NCI-H1694 treated with DMSO at 0.1 percent for 48 hours (cell line): Measurements from ENCODE around the gene SLC10A1.
"Not testable (repeated sequence)": the region's sequence is repeated elsewhere in the genome, so short reads cannot be mapped to it uniquely, and the experiment has no call there.

Experiments
- DNase-seq: peaks from one replicate; lab custom pipeline; 2025; lab: John Stamatoyannopoulos, UW

Gene SLC10A1

DNA sequence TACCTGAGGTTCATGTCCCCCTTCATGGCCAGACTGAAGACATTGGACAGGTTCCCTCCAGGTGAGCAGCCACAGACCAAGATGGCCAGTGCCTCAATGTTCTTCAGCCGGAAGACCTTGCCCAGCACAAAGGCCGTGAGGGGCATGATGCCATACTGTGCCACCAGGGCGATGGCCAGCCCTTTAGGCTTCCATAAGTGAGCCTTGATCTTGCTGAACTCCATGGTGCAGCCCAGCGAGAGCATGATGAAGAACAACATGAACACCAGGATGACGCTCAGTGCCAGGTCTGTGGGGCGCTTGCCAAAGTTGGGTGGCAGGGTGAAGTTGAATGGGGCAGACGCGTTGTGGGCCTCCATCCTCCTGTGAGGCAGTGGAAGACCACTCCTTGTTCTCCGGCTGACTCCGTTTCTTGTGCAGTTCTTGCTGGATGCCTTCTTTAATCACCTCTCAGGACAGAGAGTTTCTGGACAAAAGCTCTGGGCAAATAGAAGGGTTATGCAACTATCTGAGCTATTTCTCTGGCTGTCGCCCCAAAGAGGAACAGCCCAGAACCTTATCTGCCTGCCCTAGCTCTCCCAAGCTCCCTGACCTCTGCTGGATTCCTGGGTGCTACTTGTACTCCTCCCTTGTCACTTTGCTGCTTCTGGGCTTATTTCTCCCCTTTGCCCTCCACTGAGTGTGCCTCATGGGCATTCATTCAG is at the start of gene SLC10A1:
SLC10A1 (minus strand) TSS at position 445 of the 704 bp plus-strand sequence; CDS start at position 359, 86 bp downstream.
- DNase-seq, result no peak

DNA sequence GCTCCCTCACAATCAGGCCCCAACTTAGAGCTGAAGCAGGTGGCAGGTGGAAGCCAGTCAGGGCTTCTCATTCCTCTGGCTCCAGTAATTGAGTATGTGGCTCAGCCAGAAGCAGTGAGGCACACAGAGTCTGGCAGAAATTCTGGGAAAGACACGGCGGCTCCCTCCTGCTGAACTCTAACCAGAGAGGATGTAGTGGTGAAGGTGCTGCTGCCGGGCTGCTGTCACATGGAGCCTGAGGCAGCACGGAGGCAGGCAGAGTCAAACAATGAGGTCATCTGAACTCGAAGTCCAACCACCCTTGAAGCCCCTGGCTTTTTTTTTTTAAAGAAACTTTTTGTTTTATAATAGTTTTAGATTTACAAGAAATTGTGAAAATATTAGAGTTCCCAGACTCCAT is 48.7 kb upstream of the SLC10A1 start:
- peak; percentile 24 for DNase-seq

DNA sequence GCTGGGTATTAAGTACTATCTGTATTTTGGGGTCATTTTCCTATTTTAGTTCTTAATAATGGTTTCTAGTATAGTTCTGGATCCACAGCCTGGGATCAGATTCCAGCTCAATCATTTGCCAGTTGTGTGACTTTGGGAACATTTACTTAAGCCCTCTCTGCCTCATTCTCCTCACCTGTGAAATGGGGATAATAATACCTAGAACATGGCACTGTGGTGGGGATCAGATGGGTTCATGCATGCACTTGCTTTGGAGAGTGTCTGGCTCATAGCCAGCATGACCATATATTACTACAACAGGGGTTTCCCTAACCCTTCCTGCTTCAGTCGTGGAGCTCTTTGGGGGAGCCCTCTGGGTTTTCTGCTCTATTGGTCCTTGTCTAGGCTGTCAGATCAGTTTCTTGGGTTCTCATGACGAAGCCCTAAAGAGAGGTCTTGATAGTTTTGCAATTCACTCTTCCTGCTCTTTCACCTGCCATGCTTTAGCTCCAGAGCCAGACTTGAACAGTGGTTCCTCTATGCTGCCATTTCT is 48.1 kb upstream of the SLC10A1 start:
- DNase-seq, result no peak

DNA sequence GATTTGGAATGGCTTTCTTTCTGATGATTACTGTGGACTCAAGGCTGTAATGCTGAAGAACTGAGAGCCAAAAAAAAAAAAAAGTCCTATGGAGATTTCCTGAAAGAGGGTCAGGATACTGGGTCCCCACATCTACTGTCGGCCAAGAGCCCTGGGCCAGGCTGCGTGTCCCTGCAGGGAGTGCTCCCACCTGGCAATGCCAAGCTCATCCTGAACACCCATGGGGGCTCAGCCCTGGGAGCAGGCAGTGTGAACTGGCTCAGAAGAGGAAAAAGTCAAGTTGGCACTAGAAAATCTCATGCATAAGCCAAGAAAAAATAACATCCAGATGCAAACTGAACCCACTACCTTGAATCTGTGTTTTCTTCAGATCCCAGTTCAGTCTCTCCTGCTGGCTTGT is 47.1 kb upstream of the SLC10A1 start:
- no peak for DNase-seq

DNA sequence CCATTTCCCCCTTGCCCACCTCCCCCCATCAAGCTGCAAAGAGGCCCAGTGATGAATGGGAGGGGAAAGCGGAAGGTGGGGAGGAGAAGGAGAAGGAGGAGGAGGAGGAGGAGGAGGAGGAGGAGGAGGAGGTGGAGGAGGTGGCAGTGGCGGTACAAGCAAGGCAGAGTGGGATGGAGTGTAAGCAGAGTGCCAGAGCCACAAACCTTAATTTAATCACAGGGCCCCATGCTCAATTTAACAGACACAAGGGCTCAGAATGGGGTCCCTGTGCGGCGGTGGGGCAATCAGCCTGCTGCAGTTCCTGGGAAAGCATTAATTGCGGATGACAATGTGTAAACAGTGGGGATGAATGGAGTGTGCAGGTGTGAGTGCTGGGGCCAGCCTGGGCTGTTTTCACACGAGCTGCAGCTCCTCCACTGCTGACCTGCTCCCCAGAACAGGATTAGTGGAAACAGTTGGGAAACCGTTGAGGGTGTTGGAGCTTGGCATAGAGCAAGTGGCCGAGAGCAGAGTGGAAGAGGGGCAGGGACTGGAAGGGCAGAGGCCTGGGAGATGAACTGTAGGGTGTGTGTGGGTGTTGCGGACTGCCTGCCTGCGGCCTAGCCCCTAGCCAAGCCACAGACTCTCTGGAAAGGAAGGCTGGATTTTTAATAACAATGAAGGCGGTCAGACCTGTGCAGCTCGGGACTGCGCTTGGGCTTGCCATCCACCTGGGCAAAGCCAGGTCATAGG is 45.8 kb upstream of the SLC10A1 start:
- DNase-seq, result peak; percentile 33

DNA sequence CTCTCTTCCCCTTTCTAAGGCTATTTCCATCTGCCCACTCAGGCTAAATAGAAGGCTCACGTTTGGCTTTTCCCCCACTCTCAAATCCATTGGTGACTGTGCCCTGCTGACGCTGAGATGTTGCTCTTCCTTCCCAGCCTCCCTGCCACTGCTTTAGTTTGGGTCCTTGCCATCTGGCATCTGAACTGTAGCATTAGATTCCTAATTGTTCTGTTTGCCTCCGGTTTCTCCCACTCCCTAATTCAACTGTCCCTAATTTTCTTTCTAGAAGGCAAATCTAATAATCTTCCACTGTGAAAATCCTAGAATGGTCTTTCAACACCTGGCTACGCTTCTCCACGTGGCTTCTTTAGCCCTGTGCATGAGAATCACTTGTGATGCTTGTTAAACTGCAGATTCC is 44.6 kb upstream of the SLC10A1 start:
- DNase-seq, result peak; percentile 89

DNA sequence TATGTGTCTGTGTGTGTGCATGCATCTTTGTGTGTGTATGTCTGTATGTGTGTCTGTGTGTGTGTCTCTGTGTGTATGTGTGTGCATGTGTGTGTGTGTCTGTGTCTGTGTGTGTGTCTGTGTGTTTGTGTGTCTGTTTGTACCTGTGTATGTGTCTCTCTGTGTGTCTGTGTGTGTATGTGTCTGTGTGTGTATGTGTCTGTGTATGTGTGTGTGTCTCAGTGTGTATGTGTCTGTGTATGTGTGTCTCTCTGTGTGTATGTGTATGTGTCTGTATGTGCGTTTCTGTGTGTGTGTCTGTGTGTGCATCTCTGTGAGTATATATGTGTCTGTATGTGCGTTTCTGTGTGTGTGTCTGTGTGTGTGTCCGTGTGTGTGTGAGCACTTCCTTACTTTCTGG is 42.6 kb upstream of the SLC10A1 start:
- DNase-seq, result no peak

DNA sequence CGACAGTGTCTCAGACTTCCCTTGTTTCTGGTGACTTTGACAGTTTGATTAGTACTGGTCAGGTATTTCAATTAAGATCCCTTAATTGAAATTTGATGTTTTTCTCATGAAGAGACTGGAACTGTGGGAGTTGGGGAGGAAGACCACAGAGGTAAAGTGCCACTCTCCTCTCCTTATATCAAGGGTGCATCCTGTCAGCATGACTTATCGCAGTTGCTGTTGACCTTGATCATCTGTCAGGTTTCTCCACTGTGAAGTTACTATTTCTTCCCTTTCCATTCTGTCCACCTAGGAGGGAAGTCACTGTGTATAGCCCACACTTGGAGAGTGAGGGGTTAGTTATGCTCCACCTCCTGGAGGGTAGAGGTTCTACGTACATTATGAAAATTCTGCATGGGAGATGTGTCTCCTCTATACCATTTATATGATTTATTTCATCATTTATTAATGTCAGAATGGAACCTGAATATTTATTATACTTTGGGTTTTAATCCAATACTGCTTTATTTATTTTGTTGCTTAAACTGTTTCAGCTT is 41.9 kb upstream of the SLC10A1 start:
- no peak for DNase-seq

DNA sequence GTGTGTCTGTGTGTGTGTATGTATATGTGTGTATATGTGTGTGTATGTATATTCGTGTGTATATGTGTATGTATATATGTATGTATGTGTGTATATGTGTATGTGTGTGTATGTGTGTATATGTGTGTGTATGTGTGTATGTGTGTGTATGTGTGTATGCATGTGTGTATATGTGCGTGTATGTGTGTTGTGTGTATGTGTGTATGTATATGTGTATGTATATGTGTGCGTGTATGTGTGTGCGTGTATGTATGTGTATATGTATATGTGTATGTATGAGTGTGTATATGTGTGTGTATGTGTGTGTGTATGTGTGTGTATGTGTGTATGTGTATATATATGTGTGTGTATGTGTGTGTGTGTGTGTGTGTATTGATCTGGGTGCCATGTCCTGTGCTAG is 31.8 kb upstream of the SLC10A1 start:
- DNase-seq, result no peak

DNA sequence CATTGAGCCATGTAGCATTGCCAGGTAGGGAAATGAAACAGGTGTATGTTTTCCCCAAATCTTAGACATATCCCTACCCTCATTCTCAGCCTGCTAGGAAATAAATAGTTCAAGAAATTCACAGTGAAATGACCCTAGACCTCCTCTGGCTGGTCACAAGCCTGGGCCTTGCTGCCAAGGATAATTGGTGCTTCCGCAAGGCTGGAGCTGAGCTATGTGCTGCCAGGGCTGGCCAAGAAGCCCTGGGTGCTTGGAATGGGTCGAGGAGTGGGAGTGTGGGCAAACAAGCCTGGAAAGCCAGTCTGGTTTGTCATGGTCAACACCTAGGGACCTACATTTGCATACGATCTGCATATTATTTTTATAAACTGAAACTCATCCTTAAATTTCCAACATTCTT is 31.3 kb upstream of the SLC10A1 start:
- no peak for DNase-seq

DNA sequence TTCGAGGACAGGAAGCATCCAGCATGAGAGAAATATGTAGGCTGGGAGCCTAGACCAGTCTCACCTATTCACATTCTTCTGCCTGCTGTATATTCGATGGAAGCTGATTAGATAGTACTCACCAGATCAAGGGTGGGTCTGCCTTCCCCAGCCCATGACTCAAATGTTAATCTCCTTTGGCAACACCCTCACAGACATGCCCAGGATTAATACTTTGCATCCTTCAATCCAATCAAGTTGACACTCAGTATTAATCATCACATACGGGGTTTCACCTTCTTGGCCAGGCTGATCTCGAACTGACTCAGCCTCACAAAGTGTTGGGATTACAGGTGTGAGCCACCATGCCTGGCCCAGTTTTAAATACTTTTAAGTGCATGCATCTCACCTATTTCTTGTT is 30.5 kb upstream of the SLC10A1 start:
- DNase-seq, result no peak

DNA sequence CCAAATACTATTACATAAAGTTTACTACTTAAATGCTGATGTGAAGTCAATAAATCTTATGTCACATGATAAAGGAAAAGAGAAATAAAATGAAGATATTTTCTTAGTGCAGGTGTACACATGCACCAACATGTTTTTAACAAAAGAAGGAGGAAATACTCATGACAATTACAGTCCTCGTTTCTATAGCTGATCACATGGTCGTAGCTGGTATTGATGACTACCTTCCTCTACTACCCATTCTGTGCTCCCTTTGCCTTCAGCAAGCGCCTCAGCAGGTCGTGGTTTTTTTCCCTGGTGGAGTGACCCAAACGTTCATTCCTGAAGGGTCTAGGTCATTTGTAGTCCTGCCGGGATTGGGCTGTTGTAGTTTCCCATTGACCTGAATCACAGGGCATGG is 25.4 kb upstream of the SLC10A1 start:
- no peak for DNase-seq

DNA sequence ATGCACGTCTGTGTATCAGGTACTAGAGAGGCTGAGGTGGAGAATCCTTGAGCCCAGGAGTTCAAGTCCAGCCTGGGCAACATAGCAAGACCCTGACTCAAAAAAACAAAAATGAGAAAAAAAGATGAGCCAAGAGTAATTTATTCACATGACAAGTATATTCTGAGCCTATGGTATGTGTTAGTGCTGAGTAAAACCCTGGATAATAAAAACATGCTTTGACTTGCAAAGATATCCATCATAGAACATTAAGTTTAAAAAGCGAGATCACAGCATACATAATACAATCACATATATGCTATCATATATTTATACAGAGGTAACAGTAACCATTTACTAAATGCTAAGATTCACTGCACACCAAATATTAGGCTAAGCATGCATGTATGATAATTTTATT is 23.9 kb upstream of the SLC10A1 start:
- DNase-seq, result no peak

DNA sequence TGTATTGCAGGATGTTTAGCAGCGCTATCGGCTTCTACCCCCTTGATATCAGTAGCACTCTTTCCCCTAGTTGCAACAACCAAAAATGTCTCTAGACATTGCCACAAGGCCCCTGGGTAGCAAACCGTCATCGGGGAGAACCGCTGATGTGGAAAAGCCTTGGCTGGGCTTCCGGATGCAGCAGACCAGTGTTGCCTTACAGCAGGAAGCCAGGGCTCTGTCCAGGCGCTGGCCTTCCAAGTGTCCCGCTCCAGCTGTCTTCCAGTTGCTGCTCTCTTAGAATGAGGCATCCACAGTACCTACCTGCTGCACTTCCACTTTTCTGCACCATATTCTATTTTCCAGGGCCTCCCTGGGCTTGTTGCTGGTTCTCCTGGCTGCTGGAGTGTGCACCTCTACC is 22.6 kb upstream of the SLC10A1 start:
- no peak for DNase-seq

DNA sequence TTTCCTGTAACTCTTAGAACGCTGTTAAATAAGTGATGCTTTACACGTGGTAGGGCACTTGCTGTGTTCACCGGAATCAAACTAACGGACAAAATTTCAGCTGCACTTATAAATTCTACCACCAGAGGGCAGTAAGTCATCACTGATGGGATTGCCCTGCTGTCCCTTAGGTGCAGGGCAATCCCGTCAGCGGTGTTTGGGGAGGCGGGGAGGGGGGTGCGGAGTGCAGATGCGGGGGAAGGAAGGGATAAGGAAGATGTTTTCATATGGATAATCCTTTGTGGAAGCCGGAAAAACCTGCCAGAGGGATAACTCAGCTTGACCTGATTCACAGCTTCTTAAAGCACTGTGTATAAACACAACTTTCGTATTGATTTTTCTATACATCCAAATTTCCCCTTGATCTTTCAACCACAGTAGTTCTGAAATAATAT is 21.7 kb upstream of the SLC10A1 start:
- DNase-seq, result peak; percentile 83

DNA sequence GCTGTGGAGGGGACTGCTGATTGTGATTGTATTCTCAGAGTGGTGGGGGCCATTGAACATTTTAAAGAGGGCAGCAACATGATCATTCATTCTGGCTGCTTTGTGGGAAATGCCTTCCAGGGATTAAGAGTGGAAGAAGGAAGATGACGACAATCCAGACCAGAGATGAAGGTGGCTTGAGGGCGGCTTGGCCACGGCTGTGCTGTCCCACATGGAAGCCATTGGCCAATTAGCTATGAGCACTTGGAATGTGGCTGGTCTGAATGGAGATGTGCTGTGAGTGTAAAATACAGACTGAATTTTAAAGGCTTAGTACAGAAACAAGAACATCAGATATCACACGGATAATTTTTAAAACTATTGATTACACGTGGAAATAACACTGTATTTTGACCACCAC is 19.2 kb upstream of the SLC10A1 start:
- DNase-seq, result no peak

DNA sequence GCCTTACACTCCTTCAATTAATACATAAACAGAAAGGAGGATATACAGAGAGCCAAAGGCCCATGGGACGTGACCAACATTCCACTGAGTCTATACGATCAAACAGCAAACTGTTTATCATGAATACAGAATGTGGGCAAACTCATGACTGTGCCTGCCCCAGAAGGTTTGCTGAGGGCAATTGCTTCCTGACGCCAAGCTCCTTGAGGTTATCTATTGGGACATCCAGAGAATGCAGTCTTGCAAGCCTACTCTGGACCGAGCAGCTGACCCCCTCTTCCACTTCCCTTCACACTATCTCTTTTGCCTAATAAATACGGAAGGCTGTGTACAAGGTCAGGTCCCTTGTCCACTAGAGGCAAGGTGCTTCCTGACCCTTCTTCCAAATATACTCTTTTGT is 18.5 kb upstream of the SLC10A1 start:
- no peak for DNase-seq

DNA sequence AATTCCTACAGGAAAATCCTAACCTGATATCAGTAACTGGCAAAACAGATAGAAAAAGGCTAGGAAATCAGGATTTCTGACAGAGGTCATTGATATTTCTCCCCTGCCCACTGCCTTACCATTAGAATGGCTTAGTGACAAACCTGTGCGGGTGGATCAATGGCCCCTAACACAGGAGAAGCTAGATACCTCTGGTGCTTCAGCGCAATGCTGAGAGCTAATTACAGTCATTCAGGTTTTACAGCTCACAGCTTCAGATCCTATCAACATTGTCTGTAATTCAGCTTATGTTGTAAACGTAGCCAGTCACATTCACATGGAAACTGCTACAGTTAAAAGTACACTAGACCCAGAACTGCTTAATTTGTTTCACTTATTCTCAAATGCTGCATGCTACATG is 17.4 kb upstream of the SLC10A1 start:
- DNase-seq, result no peak

DNA sequence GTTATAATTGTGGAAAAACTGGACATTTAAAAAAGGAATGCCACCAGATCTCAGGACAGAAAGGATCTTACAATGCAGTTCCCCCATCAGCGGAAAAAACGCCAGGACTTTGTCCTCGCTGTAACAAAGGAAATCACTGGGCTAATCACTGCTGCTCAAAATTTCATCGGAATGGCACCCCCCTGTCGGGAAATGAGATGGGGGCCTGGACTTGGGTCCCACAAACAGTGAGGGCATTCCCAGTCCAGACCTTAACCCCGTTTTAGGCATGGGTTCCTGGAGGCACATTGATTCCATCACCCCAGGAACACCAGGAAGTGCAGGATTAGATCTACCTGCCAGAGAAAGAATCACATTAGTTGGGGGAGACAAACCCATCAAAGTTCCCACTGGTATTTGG is 16.3 kb upstream of the SLC10A1 start:
- DNase-seq, result not testable (repeated sequence)

DNA sequence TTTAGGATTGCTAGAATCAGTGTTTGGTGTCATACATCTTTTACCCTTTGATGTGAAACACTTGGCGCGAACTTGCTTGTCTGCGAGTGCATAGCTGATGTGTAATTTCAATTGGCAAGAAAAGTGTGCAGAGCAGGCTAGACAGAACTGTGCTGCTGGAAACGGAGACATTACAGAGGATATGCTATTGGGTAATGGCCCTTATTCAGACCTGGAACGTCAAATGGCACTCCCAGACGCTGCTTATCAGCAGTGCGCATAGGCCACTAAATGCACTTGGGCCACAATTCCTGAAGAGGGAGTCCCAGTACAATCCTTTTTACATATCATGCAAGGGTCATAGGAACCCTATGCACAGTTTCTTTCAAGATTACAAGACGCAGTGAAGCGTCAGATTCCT is 15.7 kb upstream of the SLC10A1 start:
- peak; percentile 34 for DNase-seq

DNA sequence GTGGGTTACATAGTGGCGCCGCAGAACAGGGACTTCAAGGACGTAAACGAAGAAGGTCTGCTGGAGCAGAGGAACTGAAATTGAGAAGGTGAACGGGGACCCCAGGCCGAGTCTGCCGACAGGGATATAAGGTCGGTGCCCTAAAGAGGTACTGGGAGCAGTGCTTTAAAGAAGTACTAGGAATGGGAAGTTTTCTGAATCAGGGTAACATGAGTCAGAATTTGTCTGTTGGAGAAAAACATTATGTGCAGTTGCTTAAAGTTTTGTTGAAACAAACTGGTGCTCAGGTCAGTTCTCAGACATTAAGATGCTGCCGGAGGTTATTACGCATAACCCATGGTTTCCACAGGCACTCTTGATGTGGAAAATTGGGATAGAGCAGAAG is 14.8 kb upstream of the SLC10A1 start:
- DNase-seq, result no peak

DNA sequence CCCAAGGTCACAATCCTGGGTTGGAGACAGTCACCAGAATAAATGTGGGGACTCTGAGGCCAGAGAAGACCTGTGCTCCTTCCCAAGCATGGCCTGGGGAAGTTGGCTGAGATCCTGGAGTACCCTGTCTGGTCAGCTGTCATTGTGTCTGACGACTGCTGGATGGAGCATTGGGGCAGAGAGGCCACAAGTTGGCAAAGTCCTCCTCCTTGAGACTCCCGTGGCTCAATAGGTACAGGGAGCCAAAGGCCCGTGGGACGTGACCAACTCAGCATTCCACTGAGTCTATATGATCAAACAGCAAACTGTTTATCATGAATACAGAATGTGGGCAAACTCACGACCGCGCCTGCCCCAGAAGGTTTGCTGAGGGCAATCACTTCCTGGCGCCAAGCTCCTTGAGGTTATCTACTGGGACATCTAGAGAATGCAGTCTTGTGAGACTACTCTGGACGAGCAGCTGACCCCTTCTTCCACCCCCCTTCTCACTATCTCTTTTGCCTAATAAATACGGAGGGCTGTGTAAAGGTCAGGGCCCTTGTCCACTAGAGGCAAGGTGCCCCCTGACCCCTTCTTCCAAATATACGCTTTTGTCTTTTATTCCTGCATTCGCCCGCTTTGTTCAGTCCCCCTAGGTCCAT is 14.3 kb upstream of the SLC10A1 start:
- no peak for DNase-seq
